ENCODE measurements around the gene MORN5.

Gene MORN5

DNA sequence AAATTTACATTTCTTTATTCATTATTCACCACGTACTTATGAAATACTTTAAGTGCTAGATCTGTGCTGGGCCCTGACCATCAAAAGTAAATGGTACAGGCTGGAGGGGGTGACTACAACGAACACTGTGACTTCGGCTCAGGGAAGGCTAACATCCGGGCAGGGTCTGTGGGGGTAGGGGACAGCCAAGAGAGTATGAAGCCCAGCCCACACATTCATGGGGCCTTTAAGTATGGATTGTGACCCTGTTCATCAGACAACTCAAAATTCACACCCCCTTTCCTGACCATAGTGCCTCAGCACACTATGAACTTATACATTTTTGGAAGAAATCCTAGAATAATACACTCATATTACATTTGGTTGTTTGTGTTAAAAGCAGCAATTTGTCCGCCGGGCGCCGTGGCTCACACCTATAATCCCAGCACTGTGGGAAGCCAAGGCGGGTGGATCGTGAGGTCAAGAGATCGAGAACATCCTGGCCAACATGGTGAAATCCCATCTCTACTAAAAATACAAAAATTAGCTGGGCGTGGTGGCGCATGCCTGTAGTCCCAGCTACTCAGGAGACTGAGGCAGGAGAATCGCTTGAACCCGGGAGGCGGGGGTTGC, 33.3 kb downstream of the MORN5 start:
- DNase-seq, result no peak

- DNase-seq, result no peak
Measured at GRCh38 chr9:122193651-122194050, 33.9 kb downstream of the MORN5 start.

DNA sequence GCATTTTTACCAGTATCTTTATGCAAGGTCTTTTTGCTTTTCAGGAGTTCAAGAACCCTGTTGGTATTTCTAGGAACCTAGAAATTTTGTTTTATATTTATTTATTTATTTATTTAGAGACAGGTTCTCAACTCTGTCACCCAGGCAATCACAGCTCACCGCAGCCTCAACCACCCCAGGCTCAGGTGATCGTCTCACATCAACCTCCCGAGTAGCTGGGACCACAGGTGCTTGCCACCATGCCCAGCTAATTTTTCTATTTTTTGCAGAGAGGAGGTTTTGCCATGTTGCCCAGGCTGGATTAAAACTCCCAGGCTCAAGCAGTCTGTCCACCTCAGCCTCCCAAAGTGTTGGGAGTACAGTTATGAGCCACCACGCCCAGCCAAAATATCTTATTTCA, 36.2 kb downstream of the MORN5 start:
- no peak for DNase-seq

DNA sequence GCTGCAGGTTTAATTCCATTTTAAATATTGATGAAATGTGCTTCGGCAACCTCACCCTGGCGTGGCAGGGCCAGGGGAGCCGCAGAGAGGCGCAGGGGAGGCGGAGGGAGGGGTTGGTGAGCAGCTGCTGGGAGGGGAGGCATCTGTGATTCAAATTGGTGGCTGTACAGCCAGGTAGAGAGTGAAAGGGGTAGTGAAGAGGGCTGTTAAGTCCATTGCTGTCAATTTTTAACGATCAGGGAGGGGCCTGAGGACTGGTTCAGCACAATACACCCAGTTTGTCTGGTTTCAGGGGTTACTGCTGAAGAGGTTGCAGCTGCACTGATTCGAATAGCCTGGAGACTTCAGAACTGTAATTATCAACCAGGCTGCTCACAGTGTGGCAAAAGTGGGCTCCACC, 37.7 kb downstream of the MORN5 start:
- no peak for DNase-seq

GRCh38 chr9:122197882-122198281, 38.2 kb downstream of the MORN5 start:
- DNase-seq, result no peak

- no peak for DNase-seq
Measured at GRCh38 chr9:122200960-122201595, 41.4 kb downstream of the MORN5 start.

DNA sequence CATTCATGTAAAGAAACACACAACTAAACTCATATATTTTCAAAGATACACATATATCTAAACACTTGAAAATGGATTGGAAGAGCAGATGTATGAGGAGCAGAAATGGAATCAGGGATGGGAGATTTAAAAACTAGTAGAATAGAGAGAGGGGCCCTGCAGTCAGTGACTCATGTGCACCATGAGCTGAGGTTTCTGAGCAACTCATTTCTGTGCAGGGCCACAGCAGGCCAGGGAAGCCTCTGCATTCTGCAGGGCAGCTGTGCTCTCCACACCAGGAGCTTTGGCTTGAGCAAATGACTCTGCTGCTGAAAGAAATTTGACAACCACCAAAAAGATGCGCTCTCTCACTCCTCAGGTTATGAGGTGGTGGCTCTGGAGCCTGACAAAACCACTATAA, 41.9 kb downstream of the MORN5 start:
- no peak for DNase-seq

DNA sequence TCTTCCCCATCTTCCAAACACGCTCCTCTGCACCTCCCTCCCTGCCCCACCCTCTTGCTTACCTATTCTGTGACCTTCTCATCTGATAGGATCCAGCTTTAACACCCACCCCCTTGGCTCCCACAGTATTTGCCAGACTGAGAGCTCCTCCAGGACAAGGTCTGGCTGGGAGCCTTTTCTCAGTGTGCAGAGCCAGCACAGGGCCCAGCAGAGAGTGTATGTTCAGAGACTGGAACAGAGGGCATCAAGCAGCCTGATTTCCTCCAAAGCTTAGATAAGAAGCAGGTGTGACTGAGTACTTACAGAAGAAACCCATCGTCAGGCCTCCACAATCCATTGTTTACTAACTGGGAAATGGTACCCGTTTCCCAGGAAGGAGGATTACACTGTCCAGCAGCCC, 42.4 kb downstream of the MORN5 start:
- no peak for DNase-seq

DNA sequence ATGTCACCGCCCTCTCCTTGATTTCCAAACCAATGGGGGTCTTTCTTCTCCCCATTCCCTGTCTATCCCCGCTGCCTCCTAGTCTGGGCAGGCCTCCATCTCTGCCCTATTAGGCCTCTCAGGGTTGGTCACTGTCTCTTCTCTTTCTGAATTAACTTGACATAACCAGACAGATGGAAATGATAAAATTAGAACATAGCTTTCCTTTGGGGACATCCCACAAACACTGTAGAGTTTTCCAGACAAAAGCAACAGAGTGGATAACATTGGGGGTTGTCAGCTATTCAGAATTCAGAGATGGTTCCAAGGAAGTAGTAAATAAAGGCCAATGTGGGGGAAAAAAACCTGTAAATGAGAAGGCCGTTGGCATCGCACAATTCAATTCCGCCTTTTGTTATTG, 44.3 kb downstream of the MORN5 start:
- DNase-seq, result no peak

DNA sequence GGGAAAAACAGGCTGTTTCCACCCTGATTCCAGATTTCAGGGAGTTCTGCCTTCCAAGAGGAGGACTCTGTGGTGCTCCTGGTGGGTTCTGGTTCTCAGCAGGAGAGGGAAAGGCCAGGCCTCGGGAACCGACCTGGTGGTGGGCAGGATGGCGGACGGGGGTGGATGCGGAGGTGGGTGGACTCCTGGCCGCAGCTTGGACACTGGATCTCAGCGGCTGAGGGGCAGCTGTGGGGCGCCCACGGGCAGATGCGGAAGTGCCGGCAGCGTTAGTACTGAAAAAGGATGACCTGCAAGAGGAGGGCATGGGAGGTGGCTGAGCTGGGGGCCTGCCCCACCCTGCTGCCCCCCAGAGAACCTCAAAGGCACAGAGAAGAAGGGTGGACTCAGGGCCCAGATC, 44.8 kb downstream of the MORN5 start:
- DNase-seq, result no peak

DNA sequence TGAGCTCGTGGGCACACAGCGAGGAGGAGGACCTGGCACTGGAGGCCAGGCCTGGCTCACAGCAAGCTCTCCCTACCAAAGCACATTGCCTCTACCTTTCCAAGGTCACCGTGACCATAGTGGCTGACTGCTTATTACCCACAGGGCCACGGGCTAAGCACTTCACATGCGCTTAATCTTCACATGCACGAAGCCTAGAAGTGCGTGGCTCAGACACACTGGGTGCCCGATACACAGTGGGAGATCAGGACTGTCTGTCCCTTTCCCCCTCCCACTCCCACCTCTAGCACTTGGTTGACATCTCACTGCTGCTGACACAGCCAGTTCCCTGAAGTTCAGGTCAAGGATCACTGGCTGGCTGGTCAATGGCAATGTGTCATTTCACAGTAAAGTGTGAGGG, 45.5 kb downstream of the MORN5 start:
- DNase-seq, result no peak

DNA sequence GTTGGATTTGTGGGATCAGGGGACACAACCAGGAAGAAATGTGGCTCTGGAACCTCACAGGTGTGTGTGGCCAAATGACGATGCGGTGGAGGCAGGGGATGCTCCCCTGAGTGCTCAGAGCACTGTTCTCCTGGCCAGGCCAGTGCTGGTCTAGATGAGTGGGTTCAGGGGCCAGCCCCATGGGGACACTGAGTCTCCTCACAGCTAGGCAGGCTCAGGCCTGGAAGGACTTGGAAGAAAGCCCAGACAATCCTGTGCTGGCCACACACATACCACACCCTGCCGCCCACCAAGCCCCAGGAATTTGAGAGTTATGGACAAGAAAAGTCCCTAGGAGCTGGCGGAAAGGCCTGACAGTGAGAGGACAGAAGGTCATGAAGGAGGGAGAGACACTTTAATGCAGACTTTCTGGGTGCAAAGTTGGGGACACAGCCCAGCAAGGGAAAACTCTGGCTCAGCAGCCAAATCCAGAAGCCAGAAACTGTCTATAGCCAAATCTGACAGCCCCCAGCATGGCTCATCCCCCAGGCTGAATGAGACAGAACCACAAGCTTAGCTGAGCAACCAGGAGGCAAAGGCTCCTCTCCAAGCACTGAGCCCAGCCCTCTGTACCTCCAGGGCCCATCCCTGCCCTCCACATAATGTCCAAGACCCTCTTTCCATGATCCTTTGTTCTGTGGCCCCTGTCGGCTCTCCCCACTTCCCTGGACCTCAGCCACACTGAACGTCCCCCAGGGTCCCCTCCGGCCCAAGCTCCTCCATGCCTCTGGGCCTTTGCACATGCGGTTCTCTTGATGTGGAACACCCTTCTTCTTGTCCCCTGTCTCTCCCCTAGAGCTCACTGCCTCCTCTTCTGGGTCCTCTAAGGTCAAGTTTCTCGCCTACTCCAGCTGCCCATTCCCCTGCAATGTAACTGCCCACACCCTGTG, 46.7 kb downstream of the MORN5 start:
- DNase-seq, result no peak

DNA sequence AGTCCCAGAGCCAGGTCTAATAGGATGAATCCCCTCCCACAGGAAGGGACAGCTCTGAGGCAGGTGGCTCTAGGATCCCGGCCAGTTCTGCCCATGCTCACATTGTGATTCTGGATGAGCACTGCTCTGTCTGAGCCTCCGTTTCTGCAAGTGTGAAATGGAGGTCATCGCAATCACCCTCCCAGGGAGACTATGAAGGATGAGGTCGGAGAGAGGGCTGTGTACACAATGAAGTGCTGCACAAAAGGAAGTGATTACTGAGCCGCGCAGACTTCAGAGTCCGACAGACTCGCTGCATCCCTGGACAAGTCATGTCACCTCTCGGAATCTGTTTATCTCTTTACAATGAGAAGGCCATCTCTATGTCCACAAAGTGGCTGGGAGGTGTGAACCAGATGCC, 47.4 kb downstream of the MORN5 start:
- no peak for DNase-seq

- no peak for DNase-seq
Measured at GRCh38 chr9:122209451-122209850, 49.7 kb downstream of the MORN5 start.

DNA sequence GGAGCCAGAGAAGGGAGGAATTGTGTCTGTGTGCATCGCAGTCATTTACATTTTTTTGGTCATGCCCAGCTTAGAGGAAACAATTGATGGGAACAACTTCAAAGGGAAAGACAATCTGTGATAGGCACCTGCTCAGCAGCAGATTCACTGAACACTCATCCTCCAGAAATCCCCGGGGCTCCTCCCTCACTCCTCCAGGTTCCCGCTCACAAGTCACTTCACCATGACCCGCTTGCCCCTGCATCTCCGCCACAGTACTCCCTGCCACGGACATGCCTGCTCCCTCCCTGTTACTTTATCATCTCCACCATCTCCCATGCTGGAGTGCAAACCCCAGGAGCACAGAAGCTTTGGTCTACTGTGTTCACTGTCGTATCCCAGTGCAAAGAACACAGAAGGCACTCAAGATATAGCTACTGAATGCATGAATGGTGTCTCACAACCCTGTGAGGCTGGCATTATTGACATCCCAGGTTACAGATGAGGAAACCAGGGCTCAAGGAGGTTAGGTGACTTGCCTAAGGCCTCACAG, 52.8 kb downstream of the MORN5 start:
- DNase-seq, result no peak

GRCh38 chr9:122213102-122213588, 53.4 kb downstream of the MORN5 start:
- DNase-seq, result no peak

DNA sequence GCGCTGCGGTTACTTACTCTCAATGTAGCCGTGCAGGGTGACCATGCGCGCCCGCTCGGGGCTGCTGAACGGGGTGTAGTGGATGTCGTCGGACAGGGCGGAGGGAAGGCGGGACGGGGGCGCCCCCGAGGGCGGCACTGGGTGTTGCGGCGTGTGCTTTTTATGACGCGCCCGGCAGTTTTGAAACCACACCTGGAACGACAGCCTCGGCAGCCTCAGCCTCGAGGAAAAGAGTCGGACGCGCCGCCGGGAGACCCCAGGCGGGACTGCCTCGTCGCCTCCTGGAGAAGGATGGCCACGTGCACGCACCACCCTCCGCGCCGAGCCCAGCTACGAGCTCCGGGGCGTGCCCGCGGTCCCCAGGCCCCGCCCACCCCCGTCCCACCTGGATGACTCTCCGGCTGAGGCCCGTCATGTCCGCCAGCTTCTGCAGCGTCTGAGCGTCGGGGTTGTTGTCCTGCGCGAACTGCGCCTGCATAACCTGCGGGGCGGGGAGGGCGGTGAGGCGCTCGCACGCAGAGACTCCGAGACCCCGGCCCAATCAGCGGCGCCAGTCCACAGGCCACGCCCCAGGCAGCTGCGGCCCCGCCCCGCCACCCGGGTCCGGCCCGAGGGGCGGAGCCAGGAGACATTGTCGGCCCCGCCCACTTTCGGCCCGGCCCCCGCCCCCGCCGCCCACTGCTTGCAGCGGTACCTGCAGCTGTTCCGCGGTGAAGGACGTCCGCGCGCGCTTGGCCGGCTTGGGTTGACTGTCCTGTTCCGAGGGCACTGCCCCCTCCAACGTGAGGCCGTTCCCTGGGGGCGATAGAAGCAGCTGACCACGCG, 54.1 kb downstream of the MORN5 start:
- peak; percentile 88 for DNase-seq

- no peak for DNase-seq
Measured at GRCh38 chr9:122214507-122214906, 54.8 kb downstream of the MORN5 start.

DNA sequence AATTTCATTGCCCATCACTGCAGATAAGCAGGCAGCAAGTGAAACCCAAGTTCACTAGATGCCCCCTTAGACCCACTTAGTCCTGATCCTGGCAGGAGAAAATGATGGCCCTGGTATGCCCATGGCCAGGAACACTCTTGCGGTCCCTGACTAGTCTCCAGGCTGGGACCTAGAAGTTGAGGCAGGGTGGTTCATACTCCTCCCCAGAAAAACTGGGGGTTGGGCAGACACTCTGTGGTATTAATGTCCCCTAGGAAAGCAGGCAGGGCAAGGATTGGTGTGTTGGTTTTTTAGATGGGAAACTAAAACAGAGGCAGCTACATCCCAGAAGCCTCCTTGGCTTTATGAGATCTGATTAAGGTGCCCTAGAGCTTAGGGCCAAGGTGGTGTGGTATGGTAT, 56.0 kb downstream of the MORN5 start:
- no peak for DNase-seq

DNA sequence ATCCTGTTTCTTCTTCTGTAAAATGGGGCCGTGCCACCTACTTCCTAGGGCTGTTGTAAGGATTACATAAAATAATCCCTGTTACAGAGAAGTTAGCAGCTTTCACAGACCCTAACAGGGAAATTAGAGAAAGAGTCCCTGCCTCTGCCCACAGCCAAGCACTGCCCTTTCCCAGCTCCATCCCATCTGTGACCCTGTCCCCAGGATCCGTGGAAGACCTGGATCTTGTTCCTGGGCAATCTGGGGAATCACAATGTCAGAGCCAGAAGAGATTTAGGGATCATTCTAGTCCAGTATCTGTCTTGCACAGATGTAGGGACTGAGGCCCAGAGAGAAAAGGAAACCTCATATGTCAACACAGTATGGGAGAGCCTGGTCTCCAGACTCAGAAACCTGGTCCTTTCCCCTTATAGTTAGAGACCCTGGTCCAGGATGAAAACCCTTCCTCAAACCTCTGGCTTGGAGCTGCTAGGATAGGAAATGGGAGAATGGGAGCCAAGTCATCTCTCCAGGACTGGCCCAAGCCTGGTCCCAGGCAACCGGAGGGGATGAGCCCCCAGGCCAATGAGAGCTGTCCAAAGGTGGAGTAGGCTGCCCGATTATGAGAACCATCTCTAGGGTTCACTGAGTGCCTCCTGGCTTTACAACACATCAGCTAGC, 56.6 kb downstream of the MORN5 start:
- no peak for DNase-seq

DNA sequence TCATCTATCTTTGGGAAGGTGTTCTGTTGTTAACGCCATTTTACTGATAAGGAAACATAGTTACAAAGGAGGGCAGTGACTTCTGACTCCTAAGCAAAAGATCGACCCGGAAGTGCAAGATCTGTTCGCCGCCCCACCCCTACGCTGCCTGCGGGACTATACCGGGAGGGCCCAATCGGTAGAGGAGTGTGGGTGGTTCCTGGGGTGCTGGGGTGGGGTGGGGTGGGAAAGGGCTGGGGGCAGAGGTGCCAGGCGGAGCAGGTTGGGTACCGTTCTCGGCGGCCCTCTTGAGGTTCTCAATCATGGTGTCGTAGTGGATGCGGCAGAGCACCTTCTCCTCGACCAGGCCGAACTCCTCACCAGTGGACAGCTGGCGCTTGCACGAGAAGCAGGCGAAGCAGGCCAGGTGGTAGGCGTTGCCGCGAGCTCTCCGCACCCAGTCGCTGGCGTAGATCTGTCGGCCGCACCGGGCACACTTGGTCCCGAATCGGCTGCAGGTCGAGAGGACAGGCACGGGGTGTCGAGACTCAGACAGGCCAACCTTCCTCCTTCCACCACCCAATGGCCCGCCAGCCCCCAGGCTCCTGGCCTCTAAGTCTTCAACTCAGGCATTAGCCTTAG, 57.2 kb downstream of the MORN5 start:
- DNase-seq, result no peak

DNA sequence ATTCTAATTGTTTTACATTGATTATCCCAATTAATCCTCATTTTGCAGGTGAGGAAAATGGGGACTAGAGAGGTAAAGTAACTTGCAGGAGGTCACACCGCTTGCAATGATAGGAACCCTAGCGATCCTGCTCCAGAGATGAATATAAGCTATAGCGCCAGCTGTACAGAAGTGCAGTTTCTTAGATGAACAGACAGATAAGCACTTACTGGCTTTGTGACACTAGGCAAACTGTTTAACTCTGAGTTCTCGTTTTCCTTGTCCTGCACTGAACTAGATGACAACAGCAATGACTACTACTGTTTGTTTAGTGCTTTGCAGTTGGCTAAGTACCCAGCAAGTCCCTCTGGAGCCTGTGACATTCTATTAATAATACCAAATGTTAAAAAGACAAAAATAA, 57.9 kb downstream of the MORN5 start:
- no peak for DNase-seq

All from NCI-H1048 (cell line).